Measurements from ENCODE around the gene CFAP57.

Gene CFAP57

DNA sequence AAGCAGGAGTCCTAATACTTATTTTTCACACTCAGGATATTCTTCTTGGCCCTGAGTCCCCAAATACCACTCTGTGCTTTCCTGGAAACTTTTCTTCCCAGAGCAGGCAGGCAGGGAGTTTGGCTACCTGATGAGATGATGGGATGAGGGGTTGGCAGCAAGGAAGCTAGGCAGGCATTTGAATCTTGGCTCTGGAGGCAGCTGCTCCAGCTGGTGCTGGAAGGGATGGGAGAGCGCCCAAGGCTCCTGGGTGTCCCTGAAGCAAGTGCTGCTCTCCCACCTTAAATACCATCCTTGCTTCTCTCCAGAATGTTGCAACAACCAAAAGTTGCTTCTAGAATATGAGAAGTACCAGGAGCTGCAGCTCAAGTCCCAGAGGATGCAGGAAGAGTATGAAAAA lies 49.7 kb downstream of the CFAP57 start:
- no peak for DNase-seq (ENCODE audit: low read depth)
- no peak for TF ChIP-seq CTCF (IDR thresholded peaks at IDR 0.05; ENCODE audit: low read depth, low read length, missing control alignments)
- no peak overlapping the region for H3K4me3 ChIP-seq (ENCODE audit: low read depth, low read length)

DNA sequence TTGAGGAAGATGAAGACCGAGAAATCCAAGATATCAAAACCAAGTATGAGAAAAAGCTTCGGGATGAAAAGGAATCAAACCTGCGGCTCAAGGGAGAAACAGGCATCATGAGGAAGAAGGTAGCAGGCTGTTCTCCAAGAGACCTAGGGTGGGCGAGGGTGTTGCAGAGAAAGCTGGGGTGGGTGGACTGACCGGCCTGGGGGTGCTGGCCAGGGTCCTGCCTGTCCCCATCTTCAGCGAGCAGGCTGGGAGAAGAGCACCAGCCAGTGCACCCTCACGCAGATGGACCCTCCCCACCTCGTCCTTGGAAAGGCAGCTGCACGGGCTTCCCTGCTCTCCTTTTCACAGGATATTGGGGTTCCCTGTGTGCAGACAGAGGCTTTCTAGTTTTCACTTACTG lies 50.7 kb downstream of the CFAP57 start:
- H3K4me3 ChIP-seq (ENCODE audit: low read depth, low read length) = no peak overlapping the region
- no peak for DNase-seq (ENCODE audit: low read depth)
- no peak for TF ChIP-seq CTCF (IDR thresholded peaks at IDR 0.05; ENCODE audit: low read depth, low read length, missing control alignments)

GRCh38 chr1:43225168-43225567 lies 53.0 kb downstream of the CFAP57 start:
- H3K4me3 ChIP-seq (ENCODE audit: low read depth, low read length) = no peak overlapping the region
- DNase-seq (ENCODE audit: low read depth) = no peak
- peak; percentile 18 for TF ChIP-seq CTCF (IDR thresholded peaks at IDR 0.05; ENCODE audit: low read depth, low read length, missing control alignments)

DNA sequence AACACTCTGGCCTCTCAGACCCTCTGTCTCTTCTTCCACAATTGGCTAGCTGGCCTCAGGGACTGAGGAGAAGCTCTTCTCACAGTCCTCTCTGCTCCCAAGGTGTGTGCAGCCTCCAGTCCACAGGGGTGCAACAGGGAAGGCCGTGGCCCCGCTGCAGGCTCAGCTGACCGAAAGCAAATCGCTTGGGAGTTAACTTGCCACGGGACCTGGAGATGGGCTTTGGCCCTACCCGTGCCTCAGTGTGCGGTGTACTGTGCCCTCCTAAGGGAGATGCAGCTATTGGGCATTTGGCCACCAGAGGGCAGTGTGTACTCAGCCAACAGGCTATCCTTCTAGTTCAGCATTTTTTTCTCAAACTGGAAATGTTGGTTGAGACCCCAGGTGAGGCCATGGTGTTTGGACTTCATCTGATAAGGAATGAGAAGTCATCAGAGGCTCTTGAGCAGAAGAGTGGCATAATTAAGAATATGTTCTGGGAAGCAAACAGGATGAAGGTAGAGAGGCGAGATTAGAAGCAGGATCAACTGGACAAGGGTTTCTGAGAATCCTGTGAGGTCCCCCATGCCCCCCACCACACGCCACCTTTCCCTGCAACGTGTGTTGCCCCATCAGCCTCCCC lies 55.1 kb downstream of the CFAP57 start:
- H3K4me3 ChIP-seq (ENCODE audit: low read depth, low read length) = no peak overlapping the region
- peak; percentile 55 for DNase-seq (ENCODE audit: low read depth)
- peak; percentile 95 for TF ChIP-seq CTCF (IDR thresholded peaks at IDR 0.05; ENCODE audit: low read depth, low read length, missing control alignments)

DNA sequence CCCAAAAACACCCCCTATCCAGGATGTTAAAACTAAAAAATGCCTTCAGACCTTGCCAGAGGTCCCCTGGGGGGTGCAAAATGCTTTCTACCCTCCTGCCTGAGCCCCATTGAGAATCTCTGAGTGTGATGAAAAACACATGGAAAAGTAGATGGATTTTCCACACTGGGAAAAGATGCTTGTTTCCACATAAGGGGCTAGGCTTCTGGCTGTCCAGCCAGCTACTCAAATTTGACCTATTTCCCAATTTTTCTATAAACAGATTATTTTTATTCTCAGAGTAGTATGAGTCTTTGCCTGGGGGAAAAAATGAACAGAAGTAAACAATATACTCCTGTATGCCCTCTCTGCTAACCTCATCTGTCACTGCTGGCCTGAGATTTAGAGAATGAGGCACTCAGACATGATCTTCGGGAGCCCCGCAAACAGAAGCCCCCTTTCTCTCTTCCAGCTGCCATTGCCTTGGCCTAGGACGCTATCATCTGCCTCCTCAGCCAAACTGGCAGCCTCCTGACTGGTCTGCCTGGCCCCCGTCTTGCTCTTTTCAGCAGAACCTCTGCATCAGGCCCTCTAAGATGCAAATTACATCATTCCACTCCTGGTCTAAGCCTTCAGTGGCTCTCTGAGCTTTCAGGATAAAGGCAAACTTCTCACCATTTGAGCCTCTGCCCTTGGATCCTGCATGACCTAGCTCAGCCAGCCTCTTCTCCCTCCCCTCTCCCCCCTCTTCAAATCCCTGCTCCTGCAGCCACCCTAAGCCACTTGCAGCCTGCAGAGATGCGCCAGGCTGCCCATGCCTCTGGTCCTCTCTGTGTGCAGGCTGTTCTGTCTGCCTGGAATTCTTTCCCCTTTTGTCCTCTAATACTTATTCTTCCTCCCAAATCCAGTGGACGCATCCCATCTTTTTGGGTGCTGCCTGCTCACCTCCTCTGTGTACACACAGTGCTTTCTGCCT lies 58.0 kb downstream of the CFAP57 start:
- DNase-seq (ENCODE audit: low read depth) = no peak
- no peak overlapping the region for H3K4me3 ChIP-seq (ENCODE audit: low read depth, low read length)
- no peak for TF ChIP-seq CTCF (IDR thresholded peaks at IDR 0.05; ENCODE audit: low read depth, low read length, missing control alignments)

GRCh38 chr1:43232074-43232473 lies 59.9 kb downstream of the CFAP57 start:
- no peak for DNase-seq (ENCODE audit: low read depth)
- TF ChIP-seq CTCF (IDR thresholded peaks at IDR 0.05; ENCODE audit: low read depth, low read length, missing control alignments) = no peak
- no peak overlapping the region for H3K4me3 ChIP-seq (ENCODE audit: low read depth, low read length)
